SHP77 (cell line): ENCODE results near the gene COPG2.

Source experiments
- DNase-seq, 2 experiments: peaks; one replicate each; lab custom pipeline; 2025; lab: John Stamatoyannopoulos, UW

The COPG2 gene

DNA sequence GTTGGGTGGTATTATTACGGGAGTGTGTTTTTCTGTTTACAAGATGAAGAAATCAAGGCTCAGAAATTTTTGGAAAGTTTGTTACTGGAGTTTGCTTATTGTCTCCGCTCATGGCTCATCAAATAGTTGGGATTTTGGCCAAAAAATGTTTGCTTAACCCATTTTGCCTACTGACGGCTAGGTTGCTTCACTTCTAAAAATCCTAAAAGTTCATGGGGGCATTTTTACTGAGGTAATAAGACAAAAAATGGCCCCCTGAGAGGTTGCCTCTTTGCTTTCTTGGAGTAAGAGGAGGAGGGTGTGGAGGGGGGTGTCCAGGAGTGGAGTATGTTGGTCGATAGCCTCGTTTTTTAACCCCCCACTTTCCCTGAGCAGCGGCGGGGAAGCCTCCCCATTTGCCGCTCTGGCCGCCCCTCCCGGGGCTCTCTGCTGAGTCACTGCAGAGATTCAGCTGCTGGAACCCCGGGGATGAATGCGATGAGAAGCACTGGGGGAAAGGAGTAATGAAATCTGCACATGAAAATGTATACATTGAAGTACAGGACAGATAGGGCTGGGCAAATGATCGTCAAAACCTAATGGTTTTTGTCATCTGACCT, 175.2 kb downstream of the COPG2 start:
- no peak for DNase-seq

DNA sequence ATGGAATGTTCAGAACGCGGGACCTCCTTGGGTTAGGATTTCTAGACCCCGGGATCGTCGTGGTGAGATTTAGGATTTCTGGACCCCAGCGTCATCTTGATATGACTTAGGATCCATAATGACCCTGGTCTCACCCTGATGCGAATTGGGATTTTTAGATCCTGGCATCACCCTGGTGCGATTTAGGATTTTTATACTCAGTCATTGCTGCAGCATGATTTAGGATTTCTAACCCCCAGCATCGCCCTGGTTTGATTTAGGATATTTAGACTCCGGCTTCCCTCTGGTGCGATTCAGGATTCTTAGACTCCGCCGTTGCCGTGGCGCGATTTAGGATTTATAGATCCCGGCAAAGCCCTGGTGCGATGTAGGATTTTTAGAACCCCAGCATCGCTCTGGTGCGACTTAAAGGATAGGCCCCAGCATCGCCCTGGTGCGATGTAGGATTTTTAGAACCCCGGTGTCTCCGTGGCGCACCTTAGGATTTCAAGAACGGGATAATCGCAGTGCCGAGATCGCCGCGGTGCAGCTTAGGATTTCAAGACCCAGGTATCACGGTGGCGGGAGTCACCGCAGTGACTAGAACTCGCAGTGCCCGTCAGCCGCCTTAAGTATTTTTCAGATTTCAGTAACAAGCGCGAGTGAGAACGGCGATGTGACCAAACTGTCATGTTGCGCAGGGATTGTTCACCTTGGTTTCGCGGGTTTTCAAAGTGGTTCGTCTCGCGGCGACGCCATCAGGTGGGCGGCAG, 175.8 kb downstream of the COPG2 start:
- no peak for DNase-seq

DNA sequence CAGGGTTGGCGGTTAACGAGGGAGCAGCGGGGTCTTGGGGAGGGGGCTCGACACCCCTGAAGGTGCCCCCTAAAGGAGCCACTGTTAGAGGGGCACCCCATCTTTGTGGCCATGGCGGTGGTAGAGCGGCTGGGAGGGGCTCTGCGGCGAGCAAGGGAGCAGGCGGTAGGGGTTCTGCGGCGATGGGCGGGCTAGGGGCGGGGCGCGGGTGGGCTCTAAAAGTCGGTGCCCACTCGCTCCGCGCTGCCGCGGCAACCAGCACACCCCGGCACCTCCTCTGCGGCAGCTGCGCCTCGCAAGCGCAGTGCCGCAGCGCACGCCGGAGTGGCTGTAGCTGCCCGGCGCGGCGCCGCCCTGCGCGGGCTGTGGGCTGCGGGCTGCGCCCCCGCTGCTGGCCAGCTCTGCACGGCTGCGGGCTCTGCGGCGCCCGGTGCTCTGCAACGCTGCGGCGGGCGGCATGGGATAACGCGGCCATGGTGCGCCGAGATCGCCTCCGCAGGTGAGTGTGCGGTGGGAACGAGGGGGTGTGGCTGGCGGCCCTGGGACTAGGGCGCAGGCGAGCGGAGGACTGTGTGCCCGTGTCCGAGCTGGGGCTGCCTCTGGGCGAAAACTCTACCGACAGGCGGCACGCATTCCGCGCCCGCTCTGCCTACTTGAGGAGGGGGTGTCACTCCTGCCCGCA, 176.6 kb downstream of the COPG2 start, which contains the start of gene MEST:
Gene MEST (plus strand): TSS at position 245 of the 682 bp plus-strand sequence. CDS start 229 bp downstream, at position 474.
- no peak for DNase-seq

DNA sequence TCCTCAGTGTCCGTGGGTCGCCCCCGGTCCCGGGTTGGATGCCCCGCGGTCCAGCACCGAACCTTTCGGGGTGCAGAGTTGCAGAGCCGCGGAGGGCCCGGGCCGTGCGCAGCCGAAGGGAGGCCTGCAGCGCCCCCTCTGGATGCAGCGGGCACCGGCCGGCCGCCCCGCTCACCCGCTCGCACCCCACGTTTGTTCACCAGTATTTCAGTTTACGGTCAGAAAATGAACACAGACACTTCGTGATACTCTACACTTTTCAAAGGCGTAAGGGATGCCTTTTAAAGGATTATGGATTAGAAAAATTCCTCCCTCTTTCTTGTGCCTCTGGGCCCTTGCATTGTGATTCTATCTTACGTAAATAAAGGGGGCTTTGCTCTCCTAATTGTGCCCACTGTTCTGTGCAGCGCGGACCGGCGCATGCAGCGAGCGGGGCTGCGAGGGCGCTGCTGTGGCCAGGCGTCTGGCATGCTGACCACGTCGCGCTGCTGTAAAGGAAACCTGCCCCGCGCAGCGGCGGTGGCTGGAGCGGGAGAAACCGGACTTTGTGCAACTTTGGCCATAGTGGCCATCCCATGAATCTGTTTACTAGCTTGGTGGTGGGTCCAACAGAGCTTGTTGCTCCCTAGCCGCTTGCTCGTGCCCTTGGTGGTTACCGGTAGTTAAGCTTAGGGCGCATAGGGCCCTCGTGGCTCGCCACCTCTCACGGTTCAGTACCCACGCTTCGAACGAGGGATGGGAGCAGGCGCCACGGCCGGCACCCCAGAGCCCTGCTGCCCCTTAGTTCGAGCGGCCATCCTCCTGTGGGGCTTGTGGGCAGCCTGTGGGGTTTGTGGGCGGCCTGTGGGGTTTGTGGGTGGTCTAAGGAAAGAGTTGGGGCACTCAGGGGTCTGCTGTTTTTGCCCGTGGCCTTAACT, 177.4 kb downstream of the COPG2 start:
- DNase-seq = no peak

DNA sequence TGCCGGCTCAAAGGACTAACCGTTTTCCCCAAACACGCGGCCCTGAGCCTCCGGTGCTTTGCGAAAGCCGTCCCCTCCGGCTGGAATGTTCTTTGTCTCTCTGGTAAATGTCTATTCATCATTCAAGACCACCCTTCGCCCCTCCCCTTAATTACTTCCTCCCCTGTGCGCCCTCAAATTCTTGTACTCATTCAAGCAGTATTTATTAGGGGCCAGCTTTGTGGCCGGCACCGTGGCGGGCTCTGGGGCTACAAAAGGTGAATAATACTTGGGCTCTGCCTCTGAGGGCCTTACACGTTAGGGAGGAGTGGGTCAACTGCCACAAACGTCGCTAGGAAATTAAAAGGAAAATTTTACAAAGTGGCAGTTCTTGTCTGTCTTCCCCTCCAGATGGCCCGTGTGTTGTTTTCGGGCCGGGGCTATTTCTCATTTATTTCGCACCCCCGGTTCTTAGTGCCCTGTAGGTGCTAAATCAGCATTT, 178.2 kb downstream of the COPG2 start:
- DNase-seq = no peak

DNA sequence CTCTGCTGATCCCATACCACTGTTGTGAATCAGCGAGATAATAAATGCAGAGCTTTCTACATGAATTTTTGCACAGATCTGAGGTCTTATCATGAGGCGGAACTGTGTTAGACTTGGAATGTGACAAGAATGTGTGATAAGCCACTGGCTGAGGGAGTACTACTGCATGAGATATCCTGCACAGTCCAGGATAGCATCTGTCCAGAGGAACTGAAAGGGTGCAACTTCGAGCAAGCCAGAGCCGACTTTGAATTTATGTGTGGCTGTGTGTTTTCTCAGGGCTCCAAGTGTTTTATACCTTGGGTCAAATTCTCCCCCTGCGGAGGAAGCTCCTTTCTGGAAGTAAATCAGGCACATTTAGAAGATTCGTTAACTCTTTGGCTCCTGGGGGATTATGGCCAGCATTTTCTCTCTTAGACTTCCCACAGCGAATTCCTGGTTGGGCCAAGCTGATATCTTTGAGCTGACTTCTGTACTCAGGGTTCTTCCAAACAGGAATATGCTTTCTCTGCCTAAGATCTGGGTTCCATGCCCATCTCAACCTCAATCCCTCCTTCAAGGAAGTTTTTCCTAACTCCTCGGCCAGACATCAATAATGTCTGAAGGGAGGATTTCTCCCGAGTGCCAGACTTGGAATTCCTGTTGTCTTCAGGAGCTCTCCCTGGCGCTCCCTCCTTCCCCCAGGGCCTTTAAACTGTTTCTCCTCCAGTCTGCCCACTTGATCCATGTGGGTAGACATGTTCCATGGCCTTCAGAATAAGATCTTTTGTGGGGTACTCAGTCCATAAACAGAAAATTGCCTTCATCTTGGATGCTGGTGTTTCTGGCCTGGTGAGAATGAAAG, 179.2 kb downstream of the COPG2 start:
- DNase-seq = no peak

DNA sequence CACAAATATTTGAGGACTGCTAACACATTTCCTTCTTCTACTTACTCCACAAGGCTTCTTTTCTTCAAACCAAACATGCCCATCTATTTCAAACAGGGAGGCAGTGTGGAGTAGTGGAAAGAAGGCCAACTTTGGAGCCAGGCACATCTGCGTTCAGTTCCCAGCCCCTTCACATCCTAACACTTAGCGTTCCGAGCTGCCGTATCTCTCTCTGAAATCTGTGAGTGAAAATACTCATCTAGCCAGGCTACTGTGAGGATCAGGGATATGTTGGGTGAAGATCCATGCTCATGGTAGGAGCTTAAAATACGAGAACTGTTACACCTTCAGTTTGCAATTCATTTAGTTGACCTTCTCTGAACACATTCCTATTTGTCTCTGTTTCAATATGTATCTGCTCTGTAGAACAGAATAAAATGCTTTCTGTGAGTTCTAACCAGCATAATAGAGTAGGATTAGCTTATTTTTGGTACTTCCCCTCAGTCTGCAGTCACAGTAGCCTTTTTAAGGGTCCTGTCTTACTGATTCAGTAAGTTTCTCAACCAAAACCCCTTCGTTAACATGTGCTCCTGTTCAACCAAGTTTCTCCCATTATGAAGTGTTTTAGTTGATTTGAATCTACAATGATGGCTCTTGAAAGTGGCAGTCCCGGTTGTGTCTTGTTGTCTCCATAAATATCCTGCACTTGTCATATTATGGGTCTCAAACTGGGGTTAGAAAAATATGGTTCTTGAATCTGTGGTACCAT, 180.0 kb downstream of the COPG2 start:
- DNase-seq = no peak

DNA sequence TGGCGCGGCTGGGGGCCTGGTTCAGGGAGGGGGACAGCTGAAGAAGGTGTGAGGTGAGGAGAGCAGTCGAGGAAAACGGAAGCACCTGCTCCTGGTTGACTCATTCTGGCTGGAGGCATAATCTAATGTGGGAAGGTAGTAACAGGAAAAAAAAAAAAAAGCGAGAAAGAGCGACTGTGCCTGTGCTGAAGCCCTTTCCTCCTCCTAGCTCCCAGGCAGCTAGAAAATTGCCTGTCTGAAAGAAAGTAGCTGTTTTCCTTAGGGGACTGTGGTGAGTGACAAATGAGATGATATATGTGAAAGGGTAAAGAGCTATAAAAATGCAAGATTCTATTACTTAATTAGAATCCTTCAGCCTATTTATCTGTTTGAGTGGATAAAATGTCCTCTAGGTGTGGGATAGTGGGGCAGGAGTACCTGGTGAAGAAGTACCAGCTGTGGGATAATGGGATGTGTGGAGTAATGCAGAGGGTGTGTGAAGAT, 181.6 kb downstream of the COPG2 start:
- peak in 1 of 2 experiments; percentile 12 for DNase-seq

DNA sequence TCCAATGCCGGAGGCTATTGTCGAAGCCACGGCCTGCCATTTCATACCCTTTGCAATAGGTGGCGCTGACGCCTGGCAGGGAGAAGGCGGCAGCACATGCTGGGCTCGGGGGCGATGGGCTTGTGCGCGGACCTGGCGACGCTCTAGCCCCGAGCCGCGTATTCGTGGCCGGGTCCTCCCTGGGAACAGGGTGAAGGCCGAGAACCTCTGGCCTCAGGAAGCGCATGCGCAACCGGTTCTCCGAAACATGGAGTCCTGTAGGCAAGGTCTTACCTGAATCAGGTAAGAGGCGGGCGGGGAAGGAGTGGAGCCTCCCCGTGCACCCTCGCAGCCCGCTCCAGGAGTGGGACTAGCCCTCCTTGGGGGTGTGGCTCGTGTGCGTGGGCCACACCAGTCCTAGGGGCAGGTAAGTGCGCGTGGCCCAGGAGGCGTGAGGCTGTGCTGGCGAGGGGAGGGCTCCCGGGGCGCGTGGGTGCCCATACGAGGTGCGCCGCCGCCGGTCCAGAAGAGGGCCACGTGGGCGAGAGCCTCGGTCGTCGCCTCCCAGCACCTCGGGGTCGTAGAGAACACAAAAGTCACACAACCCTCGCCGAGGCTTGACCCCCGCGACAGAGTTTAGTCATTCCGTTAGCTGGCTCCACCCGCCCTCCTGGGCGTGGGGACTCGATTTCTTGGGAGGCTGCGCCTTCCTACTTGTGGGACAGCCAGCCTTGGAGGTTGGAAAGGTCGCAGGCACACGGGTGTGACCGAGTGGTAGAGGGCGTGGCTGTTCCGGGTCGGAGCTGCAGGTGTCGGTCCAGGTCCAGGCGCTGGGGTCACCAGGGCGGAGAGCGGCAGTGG, 182.2 kb downstream of the COPG2 start:
- DNase-seq = peak; percentile 95 to 96

DNA sequence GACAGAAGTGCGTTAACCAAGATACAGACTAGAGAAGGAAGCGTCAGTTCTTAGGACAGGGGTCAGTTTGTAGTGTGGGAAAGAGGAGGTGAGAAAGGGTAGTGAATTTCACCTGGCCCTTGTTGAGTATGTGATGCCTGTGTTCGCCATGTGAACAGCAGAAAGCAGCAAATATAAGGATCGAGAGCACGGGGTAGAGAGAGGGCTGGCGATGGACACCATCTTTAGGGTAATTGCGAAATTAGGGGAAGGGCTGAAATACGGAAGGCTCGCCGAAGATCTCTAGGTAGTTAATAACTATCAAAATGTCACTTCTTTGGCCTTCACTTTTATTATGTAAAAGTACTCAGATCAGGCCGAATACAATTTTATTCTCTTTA, 182.8 kb downstream of the COPG2 start:
- DNase-seq = no peak

DNA sequence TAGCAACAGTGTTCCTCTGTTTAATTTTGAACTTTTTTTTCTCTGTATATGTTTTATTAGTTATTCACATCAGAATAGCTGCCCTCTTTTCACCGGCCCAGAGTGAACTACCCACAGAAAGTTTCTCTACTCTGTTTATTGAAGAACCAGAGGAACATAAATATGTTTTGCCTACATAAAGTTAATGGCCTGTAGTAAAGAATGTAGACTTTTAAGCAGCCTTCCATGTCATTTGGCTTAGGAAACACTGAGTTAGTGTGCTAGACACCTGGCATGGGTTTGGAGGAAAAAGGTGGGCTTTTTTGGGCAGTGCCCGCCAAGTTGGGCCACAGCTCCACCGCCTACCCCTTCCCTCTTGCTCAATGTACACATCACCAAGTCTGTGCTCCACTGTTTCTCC, 185.5 kb downstream of the COPG2 start:
- no peak for DNase-seq

DNA sequence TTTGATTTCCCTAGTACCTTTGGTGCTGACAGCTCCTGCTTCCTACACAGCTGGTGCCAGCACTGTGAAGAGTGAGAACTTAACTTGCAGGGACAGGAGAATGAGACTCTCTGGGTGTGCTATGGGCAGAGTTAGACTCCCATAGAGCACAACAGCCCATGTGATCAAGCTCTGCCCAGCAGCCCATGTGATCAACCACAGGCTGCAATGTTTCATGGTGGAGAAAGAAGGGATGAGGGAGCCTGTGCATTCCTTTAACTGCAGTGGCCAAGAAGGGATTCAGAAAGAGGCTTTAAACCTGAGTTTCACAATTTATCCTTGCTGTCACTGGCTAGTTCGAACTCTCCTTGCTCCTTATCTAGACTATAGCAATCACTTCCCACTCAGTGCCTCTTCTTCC, 186.7 kb downstream of the COPG2 start:
- no peak for DNase-seq

DNA sequence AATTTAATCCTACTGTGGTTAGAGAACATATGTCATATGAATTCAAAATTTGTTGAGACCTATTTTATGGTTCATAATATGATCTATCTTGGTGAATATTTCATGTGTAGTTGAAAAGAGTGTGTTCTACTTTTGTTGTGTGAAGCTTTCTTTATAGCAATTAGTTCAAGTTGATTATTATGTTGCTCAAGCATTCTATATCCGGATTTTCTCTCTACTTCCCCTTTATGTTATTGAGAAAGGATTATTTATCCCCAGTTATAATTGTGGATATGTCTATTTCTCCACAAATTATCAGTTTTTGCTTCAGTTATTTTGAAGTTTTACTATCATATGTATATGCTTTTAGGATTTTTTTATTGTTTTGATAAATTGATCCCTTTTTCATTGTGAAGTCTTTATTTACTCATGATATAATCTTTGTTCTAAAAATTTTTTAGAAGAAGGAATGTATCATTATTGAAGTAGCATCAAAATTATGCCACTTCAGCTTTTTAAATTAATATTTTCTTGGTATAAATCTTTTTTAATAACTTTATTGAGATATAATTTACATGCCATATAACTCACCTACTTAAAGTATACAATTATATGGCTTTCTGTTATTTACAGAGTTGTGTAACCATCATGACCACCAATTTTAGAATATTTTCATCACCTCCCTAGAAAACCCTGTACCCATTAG, 188.7 kb downstream of the COPG2 start:
- DNase-seq = no peak

DNA sequence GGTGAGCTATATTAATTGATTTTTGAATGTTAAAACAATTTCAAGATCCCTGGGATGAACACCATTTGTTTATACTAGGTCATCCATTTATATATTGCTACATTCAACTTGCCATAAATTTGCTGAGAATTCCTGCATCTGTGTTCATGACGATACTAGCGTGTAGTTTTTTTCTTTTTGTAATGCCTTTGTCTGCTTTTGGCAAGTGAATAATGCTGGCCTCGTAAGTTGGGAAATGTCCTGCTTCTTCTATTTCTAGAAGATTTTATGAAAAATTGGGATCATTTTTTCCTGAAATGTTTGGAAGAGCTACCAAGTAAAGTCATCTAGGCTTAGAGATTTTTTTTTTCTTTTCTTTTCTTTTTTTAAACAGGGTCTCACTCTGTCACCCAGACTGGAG, 189.6 kb downstream of the COPG2 start:
- no peak for DNase-seq

DNA sequence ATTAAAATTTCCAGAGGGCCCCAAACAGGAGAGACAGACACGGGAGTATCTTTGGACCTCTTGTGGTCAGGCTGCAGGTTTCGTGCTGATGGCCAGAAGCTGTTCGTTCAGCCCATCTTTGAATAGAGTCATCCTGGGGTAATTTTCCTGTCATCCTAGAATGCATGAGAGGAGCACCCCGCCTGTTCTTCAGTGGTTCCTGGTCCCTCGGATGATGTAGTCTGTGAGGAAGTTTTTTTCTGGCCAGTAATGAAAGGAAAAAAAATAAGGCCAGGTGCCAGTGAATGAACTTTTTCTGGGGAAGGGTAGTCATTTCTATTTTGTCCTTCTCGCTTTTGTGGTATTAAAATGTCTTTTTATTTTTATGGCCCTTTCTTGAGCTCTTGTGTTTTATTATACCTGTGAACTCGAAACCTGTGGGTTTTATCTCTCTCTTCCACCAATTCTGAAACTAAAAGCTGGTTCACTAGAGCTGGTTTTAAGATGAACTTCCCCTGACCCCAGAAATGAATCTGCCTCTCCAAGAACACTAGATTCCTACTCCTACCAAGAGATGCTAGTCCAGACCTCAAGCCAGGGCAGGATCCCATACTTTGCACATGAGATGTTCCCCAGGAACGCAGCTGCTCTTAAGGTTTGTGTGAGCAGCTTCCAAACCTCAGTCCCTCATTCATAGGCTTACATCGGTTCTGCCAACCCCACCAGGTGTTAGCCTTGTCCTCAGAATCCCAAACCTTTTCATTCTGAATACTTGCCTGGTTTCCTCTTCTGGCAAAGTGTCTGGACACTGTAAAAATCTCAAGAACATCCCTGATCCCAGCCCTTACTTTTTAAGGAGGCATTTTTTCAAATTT, 192.0 kb downstream of the COPG2 start:
- no peak for DNase-seq

DNA sequence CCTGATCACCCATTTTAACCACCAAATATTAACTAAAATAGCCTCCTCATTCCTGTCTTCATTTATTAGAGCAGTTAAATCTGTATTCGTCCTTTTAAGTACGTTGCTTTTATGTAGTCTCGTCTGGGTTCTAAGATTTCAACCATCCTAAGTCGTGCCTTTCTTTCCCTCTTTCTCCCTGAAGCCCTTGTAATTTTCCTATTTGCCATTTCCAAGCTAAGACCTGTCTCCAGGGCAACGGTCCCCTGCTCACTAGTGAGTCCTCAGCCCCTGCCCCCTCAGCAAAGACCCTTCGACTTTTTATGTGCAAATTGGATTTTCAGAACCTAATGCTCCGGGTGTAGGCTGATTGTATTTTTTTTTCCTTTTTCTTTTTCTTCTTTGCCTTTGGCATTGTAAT, 192.8 kb downstream of the COPG2 start:
- no peak for DNase-seq

DNA sequence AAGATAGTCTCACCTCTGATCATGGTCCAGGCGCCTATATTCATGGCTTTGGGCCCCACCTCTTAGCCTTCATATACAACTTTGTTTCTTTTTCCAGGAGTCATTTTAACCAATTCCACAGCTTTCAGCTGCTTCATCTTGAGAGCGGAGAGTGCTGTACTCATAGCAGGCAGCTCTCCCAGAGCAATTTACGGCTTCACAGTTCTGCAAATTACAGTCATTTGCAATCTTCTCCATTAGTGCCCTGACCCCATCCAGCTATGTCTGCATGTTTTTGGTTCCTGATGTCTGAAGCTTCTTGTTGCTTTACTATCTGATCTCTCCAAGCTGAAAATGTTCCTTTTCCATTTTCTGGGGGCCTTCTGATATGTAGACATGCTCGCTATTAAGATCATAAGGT, 194.7 kb downstream of the COPG2 start:
- no peak for DNase-seq

DNA sequence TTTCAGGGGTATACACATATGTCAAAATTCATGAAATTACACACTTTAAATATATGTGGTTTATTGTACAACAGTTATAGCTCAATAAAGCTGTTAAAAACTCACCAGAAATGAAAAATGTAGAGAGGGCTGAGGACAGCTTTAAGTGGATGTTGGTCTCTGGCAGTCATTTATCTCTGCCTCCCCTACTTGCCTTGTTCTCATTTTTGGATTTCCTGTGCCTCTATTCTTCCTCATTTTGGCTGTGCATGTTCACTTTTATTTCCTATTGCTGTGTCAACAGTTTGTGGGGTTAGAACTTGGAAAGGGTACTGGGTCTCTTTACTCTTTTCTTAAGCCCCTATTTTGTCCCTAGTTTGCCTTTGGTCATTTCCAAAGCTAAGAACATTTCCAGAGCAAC, 195.3 kb downstream of the COPG2 start:
- no peak for DNase-seq
